CD4-positive, alpha-beta T cell (primary cell): ENCODE measurements around the gene CENPP. TPM values are rescaled to one million over a fixed set of nuclear protein-coding genes. Genes with fewer than 3 reads are reported as not detected.

Experiments
- ATAC-seq: fragments of 200-7000 bp; cut with Tn5 transposase; one replicate; pipeline ENCODE4 v1.10.0; 2022; ENCODE audit warnings: mild to moderate bottlenecking; ENCODE audit not compliant: poor library complexity
- CTCF ChIA-PET: fragments of 350-600 bp; sonication (Branson Sonifier 250); formaldehyde crosslinking; loops from one replicate; lab custom pipeline; 2021; ENCODE audit warnings: antibody characterized with exemption, inconsistent platforms; lab: Charles Lee
- POLR2A ChIA-PET: fragments of 350-600 bp; sonication (Branson Sonifier 250); formaldehyde crosslinking; loops from one replicate; lab custom pipeline; 2021; ENCODE audit warnings: antibody characterized with exemption, inconsistent platforms; lab: Charles Lee
- DNase-seq, 14 experiments: peaks; one replicate each; pipeline ENCODE4 v3.0.0-alpha.2; 2013 to 2020; ENCODE audit warnings: mixed read lengths in 2 of 14
- H3K27ac ChIP-seq, 2 donors: one replicate each; pipeline versions ENCODE4 v1.5.1 to v1.7.0; 2013; ENCODE audit warnings: low read length in 2 of 2, low read depth in 1 of 2, mild to moderate bottlenecking in 1 of 2
- H3K27me3 ChIP-seq, 2 experiments: 1 replicate in 1 of 2; 2 replicates in 1 of 2; pipeline versions ENCODE4 v1.6.1 to v1.7.0; 2013; ENCODE audit warnings: low read length in 2 of 2, control low read depth in 1 of 2, mild to moderate bottlenecking in 1 of 2, moderate library complexity in 1 of 2; ENCODE audit not compliant: insufficient read depth in 2 of 2, control insufficient read depth in 1 of 2
- H3K36me3 ChIP-seq: one replicate; pipeline ENCODE4 v1.6.1; 2013; ENCODE audit warnings: low read length, control low read depth; ENCODE audit not compliant: insufficient read depth
- H3K4me1 ChIP-seq: one replicate; pipeline ENCODE4 v1.6.1; 2013; ENCODE audit warnings: low read length, control low read depth; ENCODE audit not compliant: insufficient read depth
- H3K4me3 ChIP-seq: one replicate; pipeline ENCODE4 v1.5.1; 2013; ENCODE audit warnings: mild to moderate bottlenecking, low read length, moderate library complexity
- H3K9me3 ChIP-seq, 2 experiments: 1 replicate in 1 of 2; 2 replicates in 1 of 2; pipeline versions ENCODE4 v1.6.1 to v1.7.0; 2013; ENCODE audit warnings: low read length in 2 of 2, mild to moderate bottlenecking in 2 of 2, control low read depth in 1 of 2, moderate library complexity in 1 of 2; ENCODE audit not compliant: control insufficient read depth in 1 of 2, insufficient read depth in 1 of 2
- H3K27ac Mint-ChIP-seq: one replicate; pipeline ENCODE4 v1.8.0; 2020; ENCODE audit warnings: mixed read lengths
- H3K27me3 Mint-ChIP-seq: one replicate; pipeline ENCODE4 v1.8.0; 2021; ENCODE audit warnings: mixed read lengths
- H3K36me3 Mint-ChIP-seq: one replicate; pipeline ENCODE4 v1.8.0; 2021; ENCODE audit warnings: low read depth, mixed read lengths
- H3K4me1 Mint-ChIP-seq: one replicate; pipeline ENCODE4 v1.8.0; 2021; ENCODE audit warnings: low read depth, mixed read lengths
- H3K4me3 Mint-ChIP-seq: one replicate; pipeline ENCODE4 v1.8.0; 2020; ENCODE audit warnings: mild to moderate bottlenecking, mixed read lengths
- H3K9me3 Mint-ChIP-seq: one replicate; pipeline ENCODE4 v1.8.0; 2020; ENCODE audit warnings: mixed read lengths
- intact Hi-C, 2 experiments: fragments of 100-400 bp; cut with DNase I in 1 of 2; cut with micrococcal nuclease in 1 of 2; formaldehyde crosslinking; loops; one replicate each; pipeline versions ENCODE4 v1.15.1 to v1.9.0; 2023 to 2025; cut with DNase I, micrococcal nuclease
- total RNA-seq, 174 experiments: library from RNA in 2 of 174; stranded (reverse) in 2 of 174; gene quantifications; one replicate each; pipeline ENCODE4 v1.2.3 and lab custom pipeline; 2021 to 2026
- TF ChIP-seq, protein P1 (sequence below): fragments of 200-600 bp; IDR thresholded peaks from one replicate; pipeline ENCODE4 v1.8.0; 2022; ENCODE audit warnings: antibody characterized with exemption, mild to moderate bottlenecking

The CENPP gene
- total RNA-seq, 2 experiments from 2014 or later, result 4.8 TPM

DNA sequence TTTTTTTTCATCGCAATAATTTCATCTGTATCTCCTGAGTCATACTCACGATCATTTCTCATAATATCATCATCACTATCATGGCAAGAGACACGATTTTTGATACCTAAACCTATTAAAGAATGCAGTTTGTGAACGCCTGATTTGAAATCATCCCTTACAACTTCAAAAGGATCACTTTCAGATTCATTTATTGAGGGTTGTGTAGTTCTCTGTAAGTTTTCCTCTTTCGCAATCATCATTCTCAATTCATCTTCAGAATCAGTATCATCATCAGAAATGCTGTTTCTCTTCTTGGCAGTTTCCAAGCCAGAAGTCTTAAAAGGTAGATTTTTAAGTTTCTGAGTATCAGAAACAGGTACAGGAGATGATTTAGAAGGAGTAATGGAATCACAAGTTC, 10.3 kb upstream of the CENPP start:
- Histone ChIP-seq H3K4me1 (no peaks in the 10 kb centered on the region), H3K27ac (no peak overlapping the region), H3K4me3 (no peak overlapping the region), H3K9me3 (no peaks in the 10 kb centered on the region), H3K36me3 (peaks cover 61% of the 10 kb centered on the region), H3K27me3 (no peaks in the 10 kb centered on the region)
- TF ChIP-seq, protein P1, sequence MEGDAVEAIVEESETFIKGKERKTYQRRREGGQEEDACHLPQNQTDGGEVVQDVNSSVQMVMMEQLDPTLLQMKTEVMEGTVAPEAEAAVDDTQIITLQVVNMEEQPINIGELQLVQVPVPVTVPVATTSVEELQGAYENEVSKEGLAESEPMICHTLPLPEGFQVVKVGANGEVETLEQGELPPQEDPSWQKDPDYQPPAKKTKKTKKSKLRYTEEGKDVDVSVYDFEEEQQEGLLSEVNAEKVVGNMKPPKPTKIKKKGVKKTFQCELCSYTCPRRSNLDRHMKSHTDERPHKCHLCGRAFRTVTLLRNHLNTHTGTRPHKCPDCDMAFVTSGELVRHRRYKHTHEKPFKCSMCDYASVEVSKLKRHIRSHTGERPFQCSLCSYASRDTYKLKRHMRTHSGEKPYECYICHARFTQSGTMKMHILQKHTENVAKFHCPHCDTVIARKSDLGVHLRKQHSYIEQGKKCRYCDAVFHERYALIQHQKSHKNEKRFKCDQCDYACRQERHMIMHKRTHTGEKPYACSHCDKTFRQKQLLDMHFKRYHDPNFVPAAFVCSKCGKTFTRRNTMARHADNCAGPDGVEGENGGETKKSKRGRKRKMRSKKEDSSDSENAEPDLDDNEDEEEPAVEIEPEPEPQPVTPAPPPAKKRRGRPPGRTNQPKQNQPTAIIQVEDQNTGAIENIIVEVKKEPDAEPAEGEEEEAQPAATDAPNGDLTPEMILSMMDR, result no peak
- no peak for DNase-seq
- Mint-ChIP-seq H3K4me3 (no peak overlapping the region), H3K9me3 (no peaks in the 10 kb centered on the region), H3K36me3 (peaks cover 90% of the 10 kb centered on the region), H3K4me1 (peaks cover 35% of the 10 kb centered on the region), H3K27me3 (no peaks in the 10 kb centered on the region), H3K27ac (no peak overlapping the region)
- no peak for ATAC-seq
- ChIA-PET POLR2A (no interaction called here), CTCF (no interaction called here)
- intact Hi-C loops, result no loop called here

DNA sequence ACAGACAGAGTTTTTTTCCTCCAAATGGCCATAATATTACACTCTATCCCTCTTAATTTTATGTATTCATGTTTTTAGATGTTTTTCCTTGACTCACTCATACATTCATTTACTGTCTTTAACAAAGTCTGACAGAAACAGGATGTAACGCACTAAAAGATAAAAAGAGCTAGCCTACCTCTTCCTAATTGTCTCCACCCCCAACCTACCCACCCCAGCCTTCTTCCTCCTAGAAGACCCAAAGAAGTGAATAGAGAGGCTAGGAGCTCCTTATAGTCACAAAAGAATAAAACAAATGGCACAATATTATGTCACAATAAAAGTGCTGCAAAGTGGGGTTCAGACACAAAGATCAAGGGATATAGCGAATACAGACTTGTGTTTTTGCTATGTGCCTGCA, 1.3 kb upstream of the CENPP start:
- POLR2A ChIA-PET, result interaction anchor here (0.6 to 1.4 kb wide), 2 partner anchors 22 to 204 kb away, joined by 3 to 4 read pairs; no protein-coding TSS in a partner anchor
- Histone ChIP-seq H3K9me3 (no peaks in the 10 kb centered on the region), H3K36me3 (peaks cover 33% of the 10 kb centered on the region), H3K4me1 (peaks cover 13% of the 10 kb centered on the region), H3K4me3 (peak overlapping the region; percentile 69), H3K27ac (peak overlapping the region; percentile 94 to 97), H3K27me3 (no peaks in the 10 kb centered on the region)
- TF ChIP-seq, protein P1, result no peak
- CTCF ChIA-PET, result no interaction called here
- ATAC-seq, result no peak
- intact Hi-C loops, result loop anchor here (2.0 to 10.0 kb wide), 3 partner anchors 32 to 1250 kb away; partner anchors contain the start of genes IARS1 (in 1 of the 2) and PHF2 (in 1 of the 2)
- peak in 1 of 14 experiments; percentile 7 for DNase-seq
- H3K4me1 Mint-ChIP-seq, result peaks cover 40% of the 10 kb centered on the region
- peak overlapping the region; percentile 96 for H3K4me3 Mint-ChIP-seq
- H3K36me3 Mint-ChIP-seq, result peaks cover 53% of the 10 kb centered on the region
- H3K27me3 Mint-ChIP-seq, result no peaks in the 10 kb centered on the region
- no peaks in the 10 kb centered on the region for H3K9me3 Mint-ChIP-seq
- peak overlapping the region; percentile 94 for H3K27ac Mint-ChIP-seq

DNA sequence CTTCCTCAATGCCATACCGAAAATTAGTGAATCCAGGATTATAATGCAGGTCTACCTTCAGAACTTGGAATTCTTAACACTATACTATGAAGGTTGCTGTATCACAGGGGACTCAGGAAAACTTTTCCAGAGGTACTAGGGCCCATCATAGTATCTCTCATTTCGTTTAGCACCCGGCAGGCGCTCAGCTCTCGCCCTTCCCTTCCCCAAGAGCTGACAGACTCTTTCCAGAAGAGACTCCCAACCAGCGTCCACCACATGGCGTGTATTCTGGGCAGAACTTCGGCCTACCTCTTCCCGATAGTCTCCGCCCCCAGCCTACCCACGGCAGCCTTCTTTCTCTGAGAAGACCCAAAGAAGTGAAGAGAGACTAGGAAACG, 874 bp upstream of the CENPP start:
- peak overlapping the region; percentile 96 for H3K4me3 Mint-ChIP-seq
- peak overlapping the region; percentile 94 for H3K27ac Mint-ChIP-seq
- Histone ChIP-seq H3K27ac (peak overlapping the region; percentile 94 to 97), H3K36me3 (peaks cover 29% of the 10 kb centered on the region), H3K4me3 (peak overlapping the region; percentile 69), H3K9me3 (no peaks in the 10 kb centered on the region), H3K27me3 (no peaks in the 10 kb centered on the region), H3K4me1 (peaks cover 13% of the 10 kb centered on the region)
- DNase-seq (peak in 1 of 14 experiments; percentile 42), ATAC-seq (no peak)
- ChIA-PET CTCF (no interaction called here), POLR2A (interaction anchor here (0.5 to 2.0 kb wide), 8 partner anchors 18 to 448 kb away, joined by 3 to 19 read pairs (median 5); partner anchors contain the start of genes IARS1, IPPK, OGN and SPTLC1)
- no peaks in the 10 kb centered on the region for H3K9me3 Mint-ChIP-seq
- intact Hi-C loops, result loop anchor here (1.0 to 10.0 kb wide), 10 partner anchors 32 to 1932 kb away; partner anchors contain the start of genes IARS1 (in 2 of the 2), IPPK (in 2 of the 2), BICD2 (in 1 of the 2) and PHF2 (in 1 of the 2)
- TF ChIP-seq, protein P1, result no peak
- H3K36me3 Mint-ChIP-seq, result peaks cover 49% of the 10 kb centered on the region
- H3K27me3 Mint-ChIP-seq, result no peaks in the 10 kb centered on the region
- H3K4me1 Mint-ChIP-seq, result peaks cover 40% of the 10 kb centered on the region
